GM04503 (cell line): ENCODE results near the gene CNPY3.

ENCODE experiments used
- DNase-seq: peaks from one replicate; pipeline ENCODE4 v3.0.0-alpha.2; 2012; ENCODE audit warnings: low read depth

The CNPY3 gene

DNA sequence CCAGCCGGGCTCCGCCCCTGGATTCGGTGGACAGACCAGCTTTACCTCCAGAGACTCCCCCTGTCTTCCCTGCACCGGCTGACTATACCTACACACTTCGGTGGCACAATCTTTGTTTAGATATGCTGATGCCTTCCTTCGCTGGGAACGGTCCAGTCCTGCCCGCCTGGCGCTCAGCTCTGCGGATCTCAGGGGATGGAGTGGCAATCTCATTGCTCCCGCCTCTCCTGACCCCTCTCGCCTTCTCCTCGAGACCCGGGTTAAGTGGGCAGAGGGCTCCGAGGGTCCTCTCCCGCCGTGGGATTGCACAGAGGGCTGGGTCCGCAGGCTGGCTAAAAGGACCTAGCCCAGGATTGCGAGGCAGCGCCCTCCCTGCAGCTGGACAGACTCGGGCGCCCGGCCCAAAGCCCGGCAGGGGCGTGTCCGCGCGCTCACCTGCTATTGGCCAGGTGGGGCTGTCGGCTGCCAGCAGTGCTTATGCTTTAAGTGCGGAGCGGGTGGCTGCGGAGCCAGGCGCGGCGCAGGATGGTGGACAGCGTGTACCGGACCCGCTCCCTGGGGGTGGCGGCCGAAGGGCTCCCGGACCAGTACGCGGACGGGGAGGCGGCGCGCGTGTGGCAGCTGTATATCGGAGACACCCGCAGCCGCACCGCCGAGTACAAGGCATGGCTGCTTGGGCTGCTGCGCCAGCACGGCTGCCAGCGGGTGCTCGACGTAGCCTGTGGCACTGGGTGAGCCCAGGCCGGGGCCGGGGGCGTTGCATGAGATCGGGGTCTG lies 31.2 kb downstream of the CNPY3 start, which contains the start of gene GNMT:
GNMT (plus strand) TSS at position 512 of the 777 bp plus-strand sequence; CDS start at position 526, 14 bp downstream.
- DNase-seq: no peak

DNA sequence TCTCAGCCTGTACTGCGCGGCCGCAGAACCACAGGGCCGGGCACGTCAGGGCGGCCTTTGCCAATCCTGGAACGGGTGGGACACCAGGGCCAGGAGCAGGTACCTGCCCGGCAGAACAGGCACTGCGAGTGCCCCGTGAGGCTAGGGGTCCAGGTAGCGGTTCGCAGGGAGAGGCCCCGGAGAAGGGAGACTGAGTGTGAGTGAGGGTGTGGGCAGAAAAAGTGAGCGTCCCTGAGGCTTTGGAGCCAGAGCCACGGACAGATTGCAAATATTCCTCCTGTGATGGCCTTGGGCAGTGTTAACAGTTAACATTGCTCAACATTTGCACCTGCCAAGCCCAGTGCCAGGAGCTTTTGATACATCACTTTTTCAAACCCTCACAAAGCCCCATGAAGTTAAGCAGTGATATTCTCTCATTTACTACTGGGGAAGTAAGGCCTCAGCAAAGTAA lies 31.8 kb downstream of the CNPY3 start:
- no peak for DNase-seq

DNA sequence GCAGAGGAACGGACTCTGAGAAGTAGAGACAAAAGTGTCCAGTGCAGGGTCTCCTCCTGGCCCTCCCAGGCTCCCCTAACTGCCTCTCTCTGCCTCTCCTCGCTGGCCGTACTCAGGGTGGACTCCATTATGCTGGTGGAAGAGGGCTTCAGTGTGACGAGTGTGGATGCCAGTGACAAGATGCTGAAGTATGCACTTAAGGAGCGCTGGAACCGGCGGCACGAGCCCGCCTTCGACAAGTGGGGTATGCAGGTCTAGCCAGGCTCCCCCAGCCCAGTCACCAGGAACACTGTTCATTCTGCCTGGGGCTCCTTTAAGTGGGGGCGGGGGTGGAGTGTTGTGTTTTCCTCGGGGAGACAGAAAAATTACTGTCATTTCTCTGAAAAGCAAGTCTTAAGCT lies 32.8 kb downstream of the CNPY3 start:
- DNase-seq: no peak

DNA sequence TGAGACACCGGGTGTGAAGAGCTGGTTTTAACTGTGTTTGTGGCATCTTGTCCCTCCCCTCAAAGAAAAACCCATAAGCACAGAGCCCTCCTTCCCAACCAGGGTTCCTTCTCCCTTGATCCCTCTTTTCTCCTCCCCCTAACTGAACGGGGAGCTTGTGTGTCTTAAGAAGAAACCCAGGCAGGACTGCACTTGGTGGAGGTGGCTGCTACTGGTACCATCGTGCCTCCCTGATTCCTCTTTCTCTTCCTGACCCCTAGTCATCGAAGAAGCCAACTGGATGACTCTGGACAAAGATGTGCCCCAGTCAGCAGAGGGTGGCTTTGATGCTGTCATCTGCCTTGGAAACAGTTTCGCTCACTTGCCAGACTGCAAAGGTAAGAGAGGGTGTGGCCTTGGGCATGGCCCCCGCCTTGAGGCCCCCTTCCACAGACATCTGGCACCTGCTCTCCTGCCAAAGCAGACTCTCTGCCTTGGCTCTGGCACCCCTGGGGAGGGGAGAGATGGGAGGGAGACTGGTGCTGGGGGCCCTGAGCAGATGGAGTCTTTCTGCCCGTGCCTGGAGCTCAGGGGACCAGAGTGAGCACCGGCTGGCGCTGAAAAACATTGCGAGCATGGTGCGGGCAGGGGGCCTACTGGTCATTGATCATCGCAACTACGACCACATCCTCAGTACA lies 33.4 kb downstream of the CNPY3 start:
- DNase-seq: no peak

DNA sequence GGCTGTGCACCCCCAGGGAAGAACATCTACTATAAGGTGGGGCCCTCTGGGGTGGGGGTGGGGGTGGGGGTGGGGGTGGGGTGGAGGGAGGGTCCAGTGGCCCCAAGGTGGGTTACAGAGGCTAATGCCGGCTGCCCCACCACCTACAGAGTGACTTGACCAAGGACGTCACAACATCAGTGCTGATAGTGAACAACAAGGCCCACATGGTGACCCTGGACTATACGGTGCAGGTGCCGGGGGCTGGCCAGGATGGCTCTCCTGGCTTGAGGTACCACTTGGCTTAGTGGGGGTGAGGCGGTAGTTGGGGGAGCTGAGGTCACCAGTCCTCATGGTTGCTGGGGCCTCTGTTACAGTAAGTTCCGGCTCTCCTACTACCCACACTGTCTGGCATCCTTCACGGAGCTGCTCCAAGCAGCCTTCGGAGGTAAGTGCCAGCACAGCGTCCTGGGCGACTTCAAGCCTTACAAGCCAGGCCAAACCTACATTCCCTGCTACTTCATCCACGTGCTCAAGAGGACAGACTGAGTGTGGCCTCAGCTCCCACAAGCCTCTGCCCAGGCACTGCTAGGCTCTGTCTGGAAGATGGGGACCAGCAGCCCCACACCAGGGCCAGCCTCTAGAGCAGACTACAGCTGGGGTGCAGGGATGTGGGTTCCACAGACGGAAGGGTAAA lies 34.0 kb downstream of the CNPY3 start:
- DNase-seq: no peak

- DNase-seq: no peak
Observed at GRCh38 chr6:42963855-42964605, 34.8 kb downstream of the CNPY3 start.

DNA sequence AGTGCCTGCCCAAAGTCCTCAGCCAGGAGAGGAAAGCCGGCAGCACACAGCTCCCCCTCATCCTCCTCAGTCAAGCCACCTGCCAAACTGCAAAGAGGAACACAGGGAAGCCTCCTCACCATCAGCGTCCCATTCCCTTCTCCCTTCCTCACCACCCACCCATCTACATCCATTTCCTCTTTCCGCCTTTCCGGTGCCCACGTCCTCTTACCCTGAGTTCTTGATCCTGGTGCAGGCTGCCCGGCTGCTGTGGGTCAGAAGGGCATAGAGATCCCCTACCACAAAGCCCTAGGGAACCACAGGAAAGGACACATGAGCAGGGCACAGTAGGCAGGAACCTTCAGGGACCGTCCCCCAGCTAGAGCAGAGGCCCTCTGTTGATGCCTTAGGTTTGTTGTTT lies 37.3 kb downstream of the CNPY3 start:
- DNase-seq: no peak

DNA sequence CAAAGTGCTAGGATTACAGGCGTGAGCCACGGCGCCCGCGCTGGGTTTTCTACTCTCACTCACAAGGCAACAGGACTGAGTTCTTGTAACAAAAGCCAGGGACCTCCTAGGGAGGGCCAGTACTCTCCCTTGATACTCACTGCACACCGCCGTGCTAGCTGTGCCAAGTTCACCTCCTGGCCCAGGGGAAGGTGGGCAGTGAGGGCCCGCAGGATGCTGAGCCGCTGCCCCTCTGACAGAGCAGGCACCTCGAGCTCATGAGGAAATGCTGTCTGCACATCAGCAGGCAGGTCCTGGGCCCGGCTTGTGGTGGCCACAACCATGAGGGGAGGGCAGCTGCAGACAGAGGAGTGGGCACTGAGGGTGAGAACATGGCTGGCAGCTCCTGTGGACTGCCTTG lies 37.9 kb downstream of the CNPY3 start:
- no peak for DNase-seq

DNA sequence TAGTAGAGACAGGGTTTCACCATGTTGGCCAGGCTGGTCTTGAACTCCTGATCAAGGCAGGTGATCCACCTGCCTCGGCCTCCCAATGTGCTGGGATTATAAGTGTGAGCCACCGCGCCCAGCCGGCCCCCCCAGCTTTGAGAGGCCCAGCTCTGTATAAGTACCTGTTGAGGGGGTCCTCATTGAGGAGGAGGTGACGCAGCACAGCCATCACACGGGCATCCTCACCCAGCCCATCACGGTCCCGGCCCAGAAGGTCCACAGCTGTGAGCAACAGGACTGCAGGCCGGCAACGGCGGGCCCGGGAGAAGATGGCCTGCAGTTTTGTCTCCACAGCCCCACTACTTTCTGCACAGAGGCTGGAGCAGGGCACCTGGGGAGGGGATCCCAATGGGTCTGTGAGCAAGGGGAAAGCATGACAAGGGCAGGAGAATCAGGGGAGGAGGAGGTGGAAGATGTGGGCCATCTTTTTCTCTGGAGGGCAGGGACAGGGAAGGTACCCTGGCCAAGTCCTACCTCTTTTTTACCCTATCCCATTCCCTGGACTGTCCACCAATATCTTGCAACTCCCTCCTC lies 38.9 kb downstream of the CNPY3 start:
- DNase-seq: no peak

DNA sequence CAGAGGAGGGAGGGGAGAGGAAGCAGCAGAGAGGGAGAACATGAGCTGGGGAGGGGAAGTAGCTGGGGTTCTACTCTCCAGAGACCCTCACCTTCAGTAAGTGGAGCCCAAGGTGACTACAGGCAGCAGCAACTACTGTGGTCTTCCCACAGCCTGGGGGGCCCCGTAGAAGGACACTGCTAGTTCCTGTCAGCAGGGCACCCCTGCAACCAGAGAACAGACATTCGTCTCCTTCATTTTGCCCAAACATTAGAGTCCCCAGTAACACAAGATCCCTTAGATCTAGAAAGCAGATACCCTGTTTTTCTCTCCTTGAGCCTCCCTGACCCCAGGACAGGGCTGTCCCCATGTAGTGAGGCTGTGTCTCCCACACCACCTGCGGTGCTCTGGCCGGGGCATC lies 39.5 kb downstream of the CNPY3 start:
- DNase-seq: no peak

GRCh38 chr6:42969431-42969830 lies 40.2 kb downstream of the CNPY3 start:
- no peak for DNase-seq

DNA sequence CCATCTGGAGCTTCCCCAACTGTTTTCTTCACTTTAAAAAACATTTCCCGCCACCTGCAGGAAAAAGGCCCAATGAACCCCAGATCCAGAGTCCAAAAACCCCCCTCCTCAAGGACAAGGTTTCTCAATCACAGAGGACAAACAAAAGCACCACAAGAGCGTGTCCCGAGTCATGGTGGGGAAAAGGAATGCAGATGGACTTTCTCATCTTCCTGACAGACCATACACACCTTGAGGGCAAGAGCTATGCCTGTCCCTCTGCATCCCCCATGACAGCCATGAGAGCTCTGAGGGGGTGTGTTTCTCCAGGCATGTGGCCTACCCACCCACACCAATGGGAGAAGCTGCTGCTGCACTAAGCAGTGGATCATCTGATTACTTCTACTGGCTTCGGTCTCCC lies 40.7 kb downstream of the CNPY3 start:
- DNase-seq: no peak

- no peak for DNase-seq
Observed at GRCh38 chr6:42970871-42971612, 41.8 kb downstream of the CNPY3 start.

- DNase-seq: no peak
Observed at GRCh38 chr6:42971746-42972327, 42.6 kb downstream of the CNPY3 start.

- DNase-seq: no peak
Observed at GRCh38 chr6:42973926-42974325, 44.6 kb downstream of the CNPY3 start.

DNA sequence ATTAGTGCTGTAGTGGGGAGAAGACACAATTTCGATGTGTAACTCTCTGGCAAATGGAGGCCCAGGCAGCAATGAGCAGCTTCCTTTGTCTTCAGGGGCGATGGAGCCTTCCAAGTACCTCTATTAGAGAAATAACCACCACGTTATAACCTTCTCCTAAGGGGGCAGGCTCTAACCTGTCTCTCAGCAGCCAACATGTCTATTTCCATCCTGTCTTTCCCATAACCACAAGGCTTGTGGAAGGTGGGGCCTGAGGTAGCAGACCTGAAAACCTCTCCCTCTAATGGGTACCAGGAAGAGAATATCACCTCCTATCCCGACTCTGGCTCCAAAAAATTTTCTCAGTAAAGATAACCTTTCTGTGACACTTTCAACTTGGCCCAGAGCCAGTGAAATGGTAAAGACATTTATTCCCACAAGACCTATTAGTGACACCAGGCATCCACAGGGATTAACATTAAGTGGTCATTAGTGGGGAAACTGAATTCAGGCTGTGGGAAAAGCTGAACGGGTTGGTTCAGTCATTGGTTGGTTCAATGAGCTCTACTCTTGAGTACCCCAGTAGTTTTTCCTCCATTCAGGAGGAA lies 45.7 kb downstream of the CNPY3 start:
- no peak for DNase-seq

DNA sequence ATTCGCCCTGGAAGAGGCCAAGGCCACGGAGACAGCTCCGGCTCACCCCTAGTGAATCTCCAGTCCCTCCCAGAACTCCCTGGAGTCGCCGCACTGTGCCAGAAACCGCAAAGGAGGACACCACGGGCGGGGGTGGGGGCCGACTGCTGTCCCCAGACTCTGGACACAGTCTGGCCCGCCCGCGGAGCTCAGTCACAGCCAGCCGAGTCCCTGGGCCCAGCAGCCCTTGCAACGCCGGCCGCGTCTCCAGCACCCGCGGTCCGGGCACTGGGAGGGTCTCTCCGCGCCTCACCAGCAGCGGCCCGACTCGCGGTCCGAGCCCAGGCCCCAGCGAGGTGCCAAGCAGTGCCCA lies 49.2 kb downstream of the CNPY3 start:
- DNase-seq: no peak

GRCh38 chr6:42978839-42979522 lies 49.7 kb downstream of the CNPY3 start, which contains the start of gene PEX6:
Gene PEX6 (minus strand): TSS chr6:42979181. CDS start chr6:42979150, 31 bp downstream.
- DNase-seq: no peak

DNA sequence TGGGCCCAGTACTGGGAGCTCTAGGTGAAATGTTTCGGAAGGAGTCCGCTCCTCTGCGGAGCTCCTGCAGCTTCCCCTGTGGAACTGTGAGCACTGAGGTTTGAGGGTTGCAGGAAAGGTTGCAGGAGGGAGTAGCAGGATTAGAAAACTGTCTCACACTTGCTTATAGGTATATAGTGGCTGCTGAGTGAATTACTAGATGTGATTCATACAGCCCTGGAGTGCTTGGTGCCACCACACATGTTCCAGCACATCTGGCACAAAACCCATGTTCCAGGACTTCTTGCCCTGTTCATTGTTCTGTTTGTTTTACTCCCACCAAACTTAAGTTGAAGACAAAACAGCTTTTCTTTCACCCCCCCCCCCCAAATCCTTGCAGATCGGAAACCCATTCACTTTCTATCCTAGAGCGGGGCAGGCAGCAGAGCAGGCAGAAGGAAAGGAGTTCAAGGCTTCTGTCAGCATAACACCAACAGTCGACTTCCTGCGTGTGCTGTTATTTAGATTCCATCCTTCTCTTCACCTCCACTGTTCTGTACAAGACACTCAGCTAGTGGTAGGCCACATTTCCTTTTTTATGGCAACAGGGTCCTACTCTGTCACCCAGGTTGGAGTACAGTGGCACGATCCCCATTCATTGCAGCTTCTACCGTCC lies 50.4 kb downstream of the CNPY3 start:
- no peak for DNase-seq
